Caco-2 (cell line): Measurements from ENCODE around the gene PARS2. TPM values are rescaled to one million over a fixed set of nuclear protein-coding genes. Genes with fewer than 3 reads are reported as not detected.

Experiments used
- BruUV-seq: library from RNA; stranded (reverse); fragments of 400-500 nt; replicated peaks from 2 replicates; lab custom pipeline; 2021; lab: Mats Ljungman, UMichigan
- CTCF ChIA-PET: fragments of 300-600 bp; sonication (Branson Sonifier 250); formaldehyde crosslinking; loops from one replicate; lab custom pipeline; 2022; ENCODE audit warnings: antibody characterized with exemption; lab: Charles Lee
- POLR2A ChIA-PET: fragments of 300-600 bp; sonication (Branson Sonifier 250); formaldehyde crosslinking; loops from one replicate; lab custom pipeline; 2022; ENCODE audit warnings: antibody characterized with exemption; lab: Charles Lee
- DNase-seq, 2 experiments: peaks; one replicate each; pipeline versions ENCODE4 v3.0.0 to v3.0.0-alpha.2; 2020 to 2022
- H3K27me3 ChIP-seq: replicated peaks from 2 replicates; pipeline ENCODE4 v1.6.0; 2011; ENCODE audit warnings: low read length; ENCODE audit not compliant: control insufficient read depth, insufficient read depth
- H3K36me3 ChIP-seq: 2 replicates; pipeline ENCODE4 v1.5.1; 2011; ENCODE audit warnings: low read length; ENCODE audit not compliant: control insufficient read depth, insufficient read depth
- H3K4me1 ChIP-seq: fragments of 250-450 bp; sonication (Bioruptor Pico); 2 replicates; pipeline ENCODE4 v1.5.1; 2020; ENCODE audit warnings: mild to moderate bottlenecking
- H3K4me3 ChIP-seq: 2 replicates; pipeline ENCODE4 v1.5.1; 2011; ENCODE audit warnings: low read depth, mild to moderate bottlenecking, control low read depth, low read length
- H3K9me3 ChIP-seq: fragments of 250-450 bp; sonication (Bioruptor Pico); 2 replicates; pipeline ENCODE4 v1.5.1; 2020; ENCODE audit warnings: mild to moderate bottlenecking, moderate library complexity
- H3K27ac Mint-ChIP-seq: one replicate; pipeline ENCODE4 v1.8.0; 2022; ENCODE audit warnings: mixed read lengths; ENCODE audit not compliant: unreplicated experiment
- H3K27me3 Mint-ChIP-seq: one replicate; pipeline ENCODE4 v1.8.0; 2022; ENCODE audit warnings: mixed read lengths; ENCODE audit not compliant: insufficient read depth, unreplicated experiment
- H3K36me3 Mint-ChIP-seq: one replicate; pipeline ENCODE4 v1.8.0; 2022; ENCODE audit warnings: mild to moderate bottlenecking, mixed read lengths; ENCODE audit not compliant: insufficient read depth, unreplicated experiment
- H3K4me1 Mint-ChIP-seq: one replicate; pipeline ENCODE4 v1.8.0; 2022; ENCODE audit warnings: low read depth, mixed read lengths; ENCODE audit not compliant: unreplicated experiment
- H3K4me3 Mint-ChIP-seq: one replicate; pipeline ENCODE4 v1.8.0; 2022; ENCODE audit warnings: mild to moderate bottlenecking, moderate library complexity, mixed read lengths; ENCODE audit not compliant: unreplicated experiment
- H3K9me3 Mint-ChIP-seq: one replicate; pipeline ENCODE4 v1.8.0; 2022; ENCODE audit warnings: mixed read lengths; ENCODE audit not compliant: unreplicated experiment
- intact Hi-C: fragments of 100-400 bp; cut with micrococcal nuclease; formaldehyde crosslinking; loops from one replicate; pipeline ENCODE4 v1.10.0; 2022; ENCODE audit not compliant: unreplicated experiment
- total RNA-seq: library from RNA; stranded (reverse); gene quantifications from 2 replicates; pipeline ENCODE4 v1.2.3, GENCODE V29; 2022
- TF ChIP-seq, protein P1 (sequence below), 2 experiments: fragments of 200-600 bp in 1 of 2; IDR thresholded peaks; 1 replicate in 1 of 2; 2 replicates in 1 of 2; pipeline versions ENCODE4 v1.5.1 to v1.8.0; 2011 to 2022; ENCODE audit warnings: antibody characterized with exemption in 1 of 2, control low read depth in 1 of 2, inconsistent platforms in 1 of 2, low read depth in 1 of 2, low read length in 1 of 2, mild to moderate bottlenecking in 1 of 2, moderate library complexity in 1 of 2; ENCODE audit not compliant: insufficient read depth in 1 of 2, severe bottlenecking in 1 of 2, unreplicated experiment in 1 of 2

The PARS2 gene
- total RNA-seq, 1 experiment from 2014 or later = 5.8 TPM

- no peaks in the 10 kb centered on the region for H3K36me3 ChIP-seq
- POLR2A ChIA-PET = interaction anchor here (1.0 kb wide), 1 partner anchor 9 kb away, joined by 3 read pairs; no protein-coding TSS in a partner anchor
- TF ChIP-seq, protein P1, sequence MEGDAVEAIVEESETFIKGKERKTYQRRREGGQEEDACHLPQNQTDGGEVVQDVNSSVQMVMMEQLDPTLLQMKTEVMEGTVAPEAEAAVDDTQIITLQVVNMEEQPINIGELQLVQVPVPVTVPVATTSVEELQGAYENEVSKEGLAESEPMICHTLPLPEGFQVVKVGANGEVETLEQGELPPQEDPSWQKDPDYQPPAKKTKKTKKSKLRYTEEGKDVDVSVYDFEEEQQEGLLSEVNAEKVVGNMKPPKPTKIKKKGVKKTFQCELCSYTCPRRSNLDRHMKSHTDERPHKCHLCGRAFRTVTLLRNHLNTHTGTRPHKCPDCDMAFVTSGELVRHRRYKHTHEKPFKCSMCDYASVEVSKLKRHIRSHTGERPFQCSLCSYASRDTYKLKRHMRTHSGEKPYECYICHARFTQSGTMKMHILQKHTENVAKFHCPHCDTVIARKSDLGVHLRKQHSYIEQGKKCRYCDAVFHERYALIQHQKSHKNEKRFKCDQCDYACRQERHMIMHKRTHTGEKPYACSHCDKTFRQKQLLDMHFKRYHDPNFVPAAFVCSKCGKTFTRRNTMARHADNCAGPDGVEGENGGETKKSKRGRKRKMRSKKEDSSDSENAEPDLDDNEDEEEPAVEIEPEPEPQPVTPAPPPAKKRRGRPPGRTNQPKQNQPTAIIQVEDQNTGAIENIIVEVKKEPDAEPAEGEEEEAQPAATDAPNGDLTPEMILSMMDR (IDR thresholded peaks at IDR 0.05; ENCODE audit: insufficient read depth in 1 of 2, low read depth in 1 of 2, low read length in 1 of 2, severe bottlenecking in 1 of 2, unreplicated experiment in 1 of 2) = no peak
- H3K27me3 ChIP-seq = no peaks in the 10 kb centered on the region
- Mint-ChIP-seq H3K36me3 (no peaks in the 10 kb centered on the region), H3K27me3 (no peaks in the 10 kb centered on the region), H3K4me1 (peaks cover 7% of the 10 kb centered on the region), H3K9me3 (no peaks in the 10 kb centered on the region), H3K4me3 (peak overlapping the region; percentile 88), H3K27ac (peak overlapping the region; percentile 93)
- DNase-seq = no peak
- H3K4me1 ChIP-seq = no peaks in the 10 kb centered on the region
- CTCF ChIA-PET = interaction anchor here (1.9 kb wide), 1 partner anchor 38 kb away, joined by 18 read pairs; the partner anchor contains the start of gene TTC22
- BruUV-seq = TSS peak; percentile 89
- H3K4me3 ChIP-seq = peak overlapping the region; percentile 60
- H3K9me3 ChIP-seq = no peaks in the 10 kb centered on the region
- intact Hi-C loops = loop anchor here (1.0 to 5.0 kb wide), 3 partner anchors 37 to 47 kb away; partner anchors contain the start of genes TTC22 and TTC4
Observed at GRCh38 chr1:54763816-54764132, 549 bp downstream of the PARS2 start.

DNA sequence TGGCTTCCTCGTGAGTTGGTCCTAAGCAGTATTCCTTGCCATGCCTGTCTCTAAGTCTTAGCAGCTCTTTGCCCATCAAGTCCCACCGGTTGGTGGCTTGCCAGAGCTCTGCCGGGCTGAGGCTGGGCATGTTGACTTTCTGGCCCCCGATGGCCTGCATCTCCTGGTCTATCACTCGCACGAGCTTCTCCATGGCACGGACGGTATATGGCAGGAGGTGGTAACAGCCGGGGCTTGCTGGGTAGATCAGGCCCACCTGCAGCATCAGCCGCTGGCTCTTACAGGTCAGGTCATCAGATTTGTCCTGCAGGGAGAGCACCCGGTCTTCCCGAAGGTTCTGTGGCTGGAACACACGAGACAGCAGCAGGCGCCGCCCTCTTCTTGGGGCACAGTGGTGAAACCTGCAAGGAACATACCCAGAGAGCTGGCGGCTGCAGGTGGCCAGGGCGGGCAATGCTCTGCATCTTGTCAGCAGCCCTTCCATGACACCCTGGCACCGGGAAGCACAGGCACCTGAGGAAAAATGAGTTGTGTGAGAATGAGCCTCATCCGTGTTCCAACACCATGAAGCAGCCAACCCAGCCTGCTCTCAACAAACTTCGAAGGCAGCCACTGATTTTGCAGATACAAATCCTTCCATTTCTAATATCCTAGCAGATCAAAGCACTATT lies 5.5 kb downstream of the PARS2 start:
- DNase-seq = no peak
- Mint-ChIP-seq H3K4me1 (no peaks in the 10 kb centered on the region), H3K27me3 (no peaks in the 10 kb centered on the region), H3K4me3 (no peak overlapping the region), H3K27ac (no peak overlapping the region), H3K9me3 (no peaks in the 10 kb centered on the region), H3K36me3 (no peaks in the 10 kb centered on the region)
- no peaks in the 10 kb centered on the region for H3K9me3 ChIP-seq
- H3K27me3 ChIP-seq = no peaks in the 10 kb centered on the region
- POLR2A ChIA-PET = no interaction called here
- no peaks in the 10 kb centered on the region for H3K36me3 ChIP-seq
- TF ChIP-seq, protein P1 (IDR thresholded peaks at IDR 0.05; ENCODE audit: insufficient read depth in 1 of 2, low read depth in 1 of 2, low read length in 1 of 2, severe bottlenecking in 1 of 2, unreplicated experiment in 1 of 2) = no peak
- intact Hi-C loops = no loop called here
- no peak overlapping the region for H3K4me3 ChIP-seq
- no peaks in the 10 kb centered on the region for H3K4me1 ChIP-seq
- no TSS peak for BruUV-seq
- CTCF ChIA-PET = no interaction called here

DNA sequence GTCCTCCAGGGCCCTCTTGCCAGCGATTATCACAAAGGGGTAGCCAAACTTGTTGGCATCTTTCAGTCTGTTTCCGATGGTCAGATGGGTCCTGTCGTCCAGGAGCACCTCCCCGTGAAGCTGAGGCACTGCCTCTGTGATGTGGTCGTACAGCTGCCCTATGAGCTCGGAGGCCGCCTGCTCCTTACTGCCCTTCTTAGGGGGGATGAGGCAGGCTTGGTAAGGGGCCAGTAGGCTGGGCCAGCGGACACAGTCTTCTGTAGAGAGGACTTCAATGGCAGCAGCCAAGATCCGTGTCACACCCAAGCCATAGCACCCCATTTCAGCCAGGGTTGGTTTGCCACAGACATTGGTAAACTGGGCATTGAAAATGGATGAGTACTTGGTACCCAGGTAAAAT lies 6.5 kb downstream of the PARS2 start:
- DNase-seq = no peak
- no peak overlapping the region for H3K27ac Mint-ChIP-seq
- H3K4me3 Mint-ChIP-seq = no peak overlapping the region
- intact Hi-C loops = no loop called here
- H3K4me1 Mint-ChIP-seq = no peaks in the 10 kb centered on the region
- H3K36me3 ChIP-seq = no peaks in the 10 kb centered on the region
- TF ChIP-seq, protein P1 (IDR thresholded peaks at IDR 0.05; ENCODE audit: insufficient read depth in 1 of 2, low read depth in 1 of 2, low read length in 1 of 2, severe bottlenecking in 1 of 2, unreplicated experiment in 1 of 2) = no peak
- ChIA-PET POLR2A (no interaction called here), CTCF (no interaction called here)
- H3K36me3 Mint-ChIP-seq = no peaks in the 10 kb centered on the region
- no peaks in the 10 kb centered on the region for H3K9me3 ChIP-seq
- no peaks in the 10 kb centered on the region for H3K9me3 Mint-ChIP-seq
- no TSS peak for BruUV-seq
- no peaks in the 10 kb centered on the region for H3K27me3 ChIP-seq
- H3K27me3 Mint-ChIP-seq = no peaks in the 10 kb centered on the region
- H3K4me3 ChIP-seq = no peak overlapping the region
- no peaks in the 10 kb centered on the region for H3K4me1 ChIP-seq
